HG03159 (cell line): ENCODE measurements around the gene MAP3K21.
A peak's percentile ranks its signal among the peaks of the same experiment; 100 is the strongest.

Source experiments
- ATAC-seq: cut with Tn5 transposase; IDR thresholded peaks from one replicate; pipeline ENCODE4 v1.9.1; 2021; ENCODE audit warnings: mild to moderate bottlenecking, moderate library complexity; ENCODE audit not compliant: unreplicated experiment

The MAP3K21 gene

GRCh38 chr1:233357595-233358397, 30.3 kb downstream of the MAP3K21 start:
- no peak for ATAC-seq

- no peak for ATAC-seq
These were observed 31.9 kb downstream of the MAP3K21 start for GRCh38 chr1:233359431-233359830.

GRCh38 chr1:233359905-233360304, 32.4 kb downstream of the MAP3K21 start:
- ATAC-seq = no peak

- ATAC-seq = no peak
These were observed 33.1 kb downstream of the MAP3K21 start for GRCh38 chr1:233360525-233361102.

GRCh38 chr1:233361876-233362275, 34.4 kb downstream of the MAP3K21 start:
- no peak for ATAC-seq

- no peak for ATAC-seq
These were observed 35.2 kb downstream of the MAP3K21 start for GRCh38 chr1:233362743-233363142.

GRCh38 chr1:233364026-233364425, 36.5 kb downstream of the MAP3K21 start:
- no peak for ATAC-seq

- ATAC-seq = no peak
These were observed 37.4 kb downstream of the MAP3K21 start for GRCh38 chr1:233364695-233365539.

GRCh38 chr1:233366575-233366974, 39.1 kb downstream of the MAP3K21 start:
- no peak for ATAC-seq

- no peak for ATAC-seq
These were observed 39.7 kb downstream of the MAP3K21 start for GRCh38 chr1:233367057-233367803.

GRCh38 chr1:233368106-233368788, 40.7 kb downstream of the MAP3K21 start:
- no peak for ATAC-seq

- ATAC-seq = no peak
These were observed 41.2 kb downstream of the MAP3K21 start for GRCh38 chr1:233368789-233369130.

GRCh38 chr1:233372218-233373120, 44.9 kb downstream of the MAP3K21 start:
- ATAC-seq = no peak

- no peak for ATAC-seq
These were observed 45.7 kb downstream of the MAP3K21 start for GRCh38 chr1:233373226-233373625.

GRCh38 chr1:233375653-233376052, 48.1 kb downstream of the MAP3K21 start:
- no peak for ATAC-seq

GRCh38 chr1:233376382-233377110, 49.0 kb downstream of the MAP3K21 start:
- no peak for ATAC-seq

GRCh38 chr1:233379869-233380438, 52.4 kb downstream of the MAP3K21 start:
- ATAC-seq = peak; percentile 50

- ATAC-seq = no peak
These were observed 54.3 kb downstream of the MAP3K21 start for GRCh38 chr1:233381806-233382205.
